Breast epithelium (tissue), 3 donors: ENCODE results near the gene FBH1.

Source experiments
- POLR2A ChIP-seq: fragments of 450-650 bp; IDR thresholded peaks from one replicate; pipeline ENCODE4 v1.6.1; 2016; ENCODE audit warnings: antibody characterized with exemption, mild to moderate bottlenecking, moderate library complexity
- TF ChIP-seq, protein P1 (sequence below), 3 donors: fragments of 450-650 bp; IDR thresholded peaks; one replicate each; pipeline ENCODE4 v1.5.1; 2016 to 2017; ENCODE audit warnings: antibody characterized with exemption in 3 of 3, mild to moderate bottlenecking in 3 of 3, moderate library complexity in 3 of 3

GRCh38 chr10:5900247-5900646 is 10.2 kb downstream of the FBH1 start:
- TF ChIP-seq, protein P1, sequence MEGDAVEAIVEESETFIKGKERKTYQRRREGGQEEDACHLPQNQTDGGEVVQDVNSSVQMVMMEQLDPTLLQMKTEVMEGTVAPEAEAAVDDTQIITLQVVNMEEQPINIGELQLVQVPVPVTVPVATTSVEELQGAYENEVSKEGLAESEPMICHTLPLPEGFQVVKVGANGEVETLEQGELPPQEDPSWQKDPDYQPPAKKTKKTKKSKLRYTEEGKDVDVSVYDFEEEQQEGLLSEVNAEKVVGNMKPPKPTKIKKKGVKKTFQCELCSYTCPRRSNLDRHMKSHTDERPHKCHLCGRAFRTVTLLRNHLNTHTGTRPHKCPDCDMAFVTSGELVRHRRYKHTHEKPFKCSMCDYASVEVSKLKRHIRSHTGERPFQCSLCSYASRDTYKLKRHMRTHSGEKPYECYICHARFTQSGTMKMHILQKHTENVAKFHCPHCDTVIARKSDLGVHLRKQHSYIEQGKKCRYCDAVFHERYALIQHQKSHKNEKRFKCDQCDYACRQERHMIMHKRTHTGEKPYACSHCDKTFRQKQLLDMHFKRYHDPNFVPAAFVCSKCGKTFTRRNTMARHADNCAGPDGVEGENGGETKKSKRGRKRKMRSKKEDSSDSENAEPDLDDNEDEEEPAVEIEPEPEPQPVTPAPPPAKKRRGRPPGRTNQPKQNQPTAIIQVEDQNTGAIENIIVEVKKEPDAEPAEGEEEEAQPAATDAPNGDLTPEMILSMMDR (IDR thresholded peaks at IDR 0.05) = no peak
- TF ChIP-seq POLR2A = no peak
